Dedifferentiated amniotic fluid mesenchymal stem cell (primary cell): ENCODE data around the gene CCM2.
"Not testable (repeated sequence)": the region's sequence is repeated elsewhere in the genome, so short reads cannot be mapped to it uniquely, and the experiment has no call there.

ENCODE experiments used
- DNase-seq: peaks from one replicate; pipeline ENCODE4 v3.0.0-alpha.2; 2016; ENCODE audit errors: extremely low spot score

Gene CCM2

GRCh38 chr7:45033261-45033930, 33.4 kb downstream of the CCM2 start:
- DNase-seq: no peak

- no peak for DNase-seq
Observed at GRCh38 chr7:45033931-45034290, 33.9 kb downstream of the CCM2 start.

DNA sequence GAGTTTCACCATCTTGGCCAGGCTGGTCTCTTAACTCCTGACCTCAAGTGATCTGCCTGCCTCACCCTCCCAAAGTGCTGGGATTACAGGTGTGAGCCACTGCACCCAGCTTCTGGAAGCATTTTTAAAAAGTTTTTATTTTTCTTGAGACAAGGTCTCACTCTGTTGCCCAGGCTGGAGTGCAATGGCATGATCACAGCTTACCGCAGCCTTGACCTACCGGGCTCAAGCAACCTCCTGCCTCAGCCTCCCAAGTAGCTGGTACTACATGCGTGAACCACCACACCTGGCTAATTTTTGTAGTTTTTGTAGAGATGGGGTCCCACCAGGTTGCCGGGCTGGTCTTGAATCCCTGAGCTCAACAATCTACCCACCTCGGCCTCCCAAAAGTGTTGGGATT, 34.7 kb downstream of the CCM2 start:
- DNase-seq: not testable (repeated sequence)

GRCh38 chr7:45035371-45035770, 35.4 kb downstream of the CCM2 start:
- DNase-seq: no peak

- no peak for DNase-seq
Observed at GRCh38 chr7:45035893-45036292, 35.9 kb downstream of the CCM2 start.

DNA sequence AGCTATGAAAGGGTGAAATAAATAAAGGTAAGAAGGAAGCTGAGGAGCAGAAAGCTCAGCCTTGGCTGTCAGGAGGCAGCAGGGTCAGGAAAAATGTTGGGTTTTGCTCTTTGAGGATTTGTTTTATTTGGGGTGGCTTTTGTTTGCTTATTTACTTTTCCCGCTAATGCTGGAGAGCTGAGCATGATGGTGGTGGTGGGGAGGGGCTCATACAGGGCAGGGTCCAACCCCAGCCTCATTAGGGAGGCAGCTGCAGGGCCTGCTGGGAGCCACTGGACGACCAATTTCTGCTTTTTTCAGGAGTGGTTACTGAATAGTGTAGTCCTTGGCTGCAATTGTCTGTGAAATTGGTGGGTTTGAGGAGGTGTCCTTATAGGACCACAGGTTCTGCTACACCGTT, 36.3 kb downstream of the CCM2 start:
- no peak for DNase-seq

DNA sequence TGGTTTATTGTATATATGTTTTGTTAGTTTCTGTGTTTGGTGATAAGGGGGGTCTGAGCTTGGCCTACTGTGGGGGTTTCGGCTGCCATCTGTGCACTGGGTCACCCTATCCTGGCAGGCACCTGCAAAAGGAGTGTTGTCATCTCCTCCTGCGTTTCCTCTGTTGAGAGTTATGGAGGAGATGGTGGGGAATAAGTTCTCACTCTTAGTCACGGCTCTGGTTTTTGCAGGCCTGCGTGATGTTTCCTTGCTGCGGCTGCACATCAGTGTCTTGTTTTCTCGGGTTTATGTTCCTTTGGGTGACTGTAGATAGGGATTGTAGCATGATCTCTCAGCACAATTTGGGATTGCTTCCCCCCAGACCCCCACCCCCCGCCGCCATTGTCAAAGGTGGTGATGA, 36.8 kb downstream of the CCM2 start:
- no peak for DNase-seq

GRCh38 chr7:45037876-45038275, 37.9 kb downstream of the CCM2 start:
- no peak for DNase-seq

GRCh38 chr7:45039106-45039505, 39.1 kb downstream of the CCM2 start:
- DNase-seq: no peak

DNA sequence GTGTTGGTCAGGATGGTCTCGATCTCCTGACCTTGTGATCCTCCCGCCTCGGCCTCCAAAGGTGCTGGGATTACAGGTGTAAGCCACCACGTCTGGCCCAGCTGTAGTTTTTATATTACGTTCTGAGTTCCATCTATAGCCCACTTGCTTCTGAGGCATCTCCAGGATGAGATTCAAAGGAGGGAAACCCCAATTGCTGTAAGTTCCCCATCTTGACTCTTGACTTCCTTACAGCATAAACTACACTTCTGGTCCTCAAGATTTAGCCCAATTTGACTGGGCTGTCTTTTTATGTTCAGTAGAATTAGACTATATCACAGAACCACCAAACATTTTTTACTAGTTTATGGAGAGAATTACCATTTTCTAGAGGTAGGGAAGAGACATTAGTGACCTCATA, 44.3 kb downstream of the CCM2 start:
- no peak for DNase-seq

DNA sequence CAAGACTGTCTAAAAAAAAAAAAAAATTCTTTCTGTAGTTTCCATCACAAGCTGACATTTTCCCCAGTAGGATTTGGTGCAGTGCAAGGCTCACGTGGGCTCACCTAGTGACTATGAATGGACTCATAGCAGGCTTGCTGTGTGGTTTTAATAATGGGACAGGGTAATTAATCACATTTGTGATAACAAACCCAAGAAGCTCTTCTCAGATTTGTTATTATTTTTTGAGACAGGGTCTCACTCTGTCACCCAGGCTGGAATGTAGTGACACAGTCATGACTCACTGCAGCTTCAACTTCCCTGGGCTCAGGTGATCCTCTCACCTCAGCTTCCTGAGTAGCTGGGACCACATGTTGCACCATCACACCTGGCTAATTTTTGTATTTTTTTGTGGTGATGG, 48.7 kb downstream of the CCM2 start:
- no peak for DNase-seq

DNA sequence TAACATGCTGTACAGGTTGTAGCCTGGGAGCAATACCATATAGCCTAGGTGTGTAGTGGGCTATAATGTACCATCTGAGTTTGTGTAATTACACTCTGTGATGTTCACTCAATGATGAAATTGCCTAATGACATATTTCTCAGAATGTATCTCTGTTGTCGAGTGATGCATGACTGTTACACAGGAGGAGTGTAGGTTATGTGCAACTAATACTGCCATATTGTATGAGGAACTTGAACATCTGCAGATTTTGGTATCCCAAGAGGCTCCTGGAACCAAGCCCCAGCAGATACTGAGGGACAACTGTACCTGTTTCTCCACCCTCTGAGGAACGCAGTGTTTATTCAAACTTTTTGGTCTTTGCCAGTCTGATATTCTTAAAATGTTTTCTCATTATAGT, 50.2 kb downstream of the CCM2 start:
- no peak for DNase-seq

- no peak for DNase-seq
Observed at GRCh38 chr7:45052011-45052410, 52.0 kb downstream of the CCM2 start.

- no peak for DNase-seq
Observed at GRCh38 chr7:45053401-45053800, 53.4 kb downstream of the CCM2 start.

- DNase-seq: no peak
Observed at GRCh38 chr7:45053941-45054340, 53.9 kb downstream of the CCM2 start.

GRCh38 chr7:45054442-45054841, 54.4 kb downstream of the CCM2 start:
- no peak for DNase-seq

GRCh38 chr7:45055016-45055415, 55.0 kb downstream of the CCM2 start:
- no peak for DNase-seq

DNA sequence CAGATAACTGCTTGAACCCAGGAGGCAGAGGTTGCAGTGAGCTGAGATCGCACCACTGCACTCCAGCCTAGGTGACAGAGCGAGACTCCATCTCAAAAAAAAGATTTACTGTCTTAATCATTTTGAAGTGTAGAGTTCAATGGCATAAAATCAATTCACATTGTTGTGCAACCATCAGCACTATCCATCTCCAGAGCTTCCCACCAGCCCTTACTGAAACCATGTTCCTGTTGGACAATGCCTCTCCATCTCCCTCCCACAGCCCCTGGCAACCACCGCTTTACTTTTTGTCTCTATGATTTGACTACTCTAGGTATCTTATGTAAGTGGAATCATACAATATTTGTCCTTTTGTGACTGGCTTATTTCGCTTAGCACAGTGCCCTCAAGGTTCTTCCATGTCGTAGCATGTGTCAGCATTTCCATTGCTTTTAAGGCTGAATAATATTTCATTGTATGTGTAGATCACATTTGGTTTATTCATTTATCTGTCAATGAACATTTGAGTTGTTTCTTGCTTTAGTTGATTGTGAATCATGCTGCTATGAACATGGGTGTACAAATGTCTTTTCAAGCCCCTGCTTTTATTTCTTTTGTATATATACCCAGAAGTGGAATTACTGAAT, 55.7 kb downstream of the CCM2 start:
- no peak for DNase-seq

- no peak for DNase-seq
Observed at GRCh38 chr7:45057878-45058277, 57.9 kb downstream of the CCM2 start.

- no peak for DNase-seq
Observed at GRCh38 chr7:45060295-45060694, 60.3 kb downstream of the CCM2 start.

DNA sequence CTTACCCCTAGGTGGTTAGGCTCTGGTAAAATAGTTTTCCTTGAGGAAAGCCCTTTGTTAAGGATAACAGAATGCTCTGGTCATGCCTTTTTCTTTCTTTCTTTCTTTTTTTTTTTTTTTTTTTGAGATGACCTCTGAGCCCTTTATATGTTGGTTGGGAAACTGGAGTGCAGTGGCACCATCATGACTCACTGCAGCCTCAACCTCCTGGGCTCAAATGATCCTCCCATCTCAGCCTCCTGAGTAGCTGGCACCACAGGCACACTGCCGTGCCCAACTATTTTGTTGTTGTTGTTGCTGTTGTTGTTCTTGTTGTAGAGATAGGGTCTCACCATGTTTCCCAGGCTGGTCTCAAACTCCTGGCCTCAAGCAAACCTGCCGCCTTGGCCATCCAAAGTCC, 61.4 kb downstream of the CCM2 start:
- no peak for DNase-seq

DNA sequence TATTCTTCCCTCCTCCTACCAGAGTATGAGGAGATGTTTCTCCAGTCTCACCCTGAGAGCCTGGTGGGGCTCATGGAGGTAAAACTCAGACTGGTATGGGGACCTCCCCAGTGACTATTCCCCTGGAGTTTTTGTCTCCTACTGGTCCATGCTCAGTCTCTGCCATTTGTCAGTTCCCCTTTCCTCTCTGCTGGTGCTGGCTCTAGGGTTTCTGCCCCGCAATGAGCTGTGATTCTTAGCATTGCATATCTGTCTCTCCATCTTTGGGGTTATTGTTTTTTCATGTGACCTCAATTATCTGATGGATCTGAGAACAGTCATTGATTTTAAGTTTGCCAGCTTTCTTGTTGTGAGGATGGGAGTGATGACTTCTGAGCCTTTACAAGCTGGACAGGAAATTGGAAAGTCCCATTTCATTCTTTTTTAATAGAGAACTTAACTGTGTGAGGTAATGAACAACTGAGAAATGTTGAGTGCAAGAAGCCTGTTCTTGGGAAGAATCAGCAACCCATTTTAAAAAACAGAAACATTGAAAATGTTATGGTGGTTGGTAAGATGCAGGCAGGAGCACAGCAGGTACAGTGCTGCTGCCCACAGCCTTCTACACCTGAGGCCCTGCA, 61.9 kb downstream of the CCM2 start:
- no peak for DNase-seq

DNA sequence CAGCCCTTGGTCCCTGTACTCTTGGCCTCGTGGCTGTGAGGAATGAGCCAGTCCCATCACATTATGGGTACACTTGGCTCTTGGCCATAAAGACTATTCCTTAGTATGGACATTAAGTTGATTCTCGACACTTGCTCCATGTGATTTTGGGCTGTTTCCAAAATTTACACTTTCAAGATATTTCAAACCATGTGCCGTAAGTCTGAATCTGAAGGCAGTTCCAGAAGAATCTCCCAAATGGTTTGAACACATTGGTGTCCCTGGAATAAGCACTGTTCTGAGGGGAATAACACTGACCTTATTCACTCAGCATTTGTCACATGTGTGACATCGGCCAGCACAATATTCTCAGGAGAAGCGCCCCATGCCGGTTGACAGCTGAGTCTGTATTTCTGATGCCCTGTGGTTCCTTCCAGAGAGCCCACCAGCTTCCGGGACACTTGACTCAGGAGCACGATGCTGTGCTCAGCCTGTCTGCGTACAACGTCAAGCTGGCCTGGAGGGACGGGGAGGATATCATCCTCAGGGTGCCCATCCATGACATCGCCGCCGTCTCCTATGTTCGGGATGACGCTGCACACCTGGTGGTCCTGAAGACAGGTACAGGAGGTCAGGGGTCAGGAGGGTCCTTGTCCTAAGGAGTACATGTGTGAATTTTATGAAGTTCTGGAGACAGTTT, 64.2 kb downstream of the CCM2 start:
- DNase-seq: no peak
